Measurements from ENCODE around the gene SNAI3.

- TF ChIP-seq CTCF (IDR thresholded peaks at IDR 0.05 in 2 of 3, conservative IDR thresholded peaks at IDR 0.05 in 1 of 3; ENCODE audit: borderline replicate concordance in 1 of 3, insufficient read depth in 1 of 3, low read depth in 2 of 3, low read length in 2 of 3) (no peak), YY1 (IDR thresholded peaks at IDR 0.05; ENCODE audit: extremely low read depth, insufficient replicate concordance, low read depth, low read length) (no peak), POLR2A (IDR thresholded peaks at IDR 0.05; ENCODE audit: borderline replicate concordance, extremely low read depth, insufficient read depth, insufficient read length) (no peak), RAD21 (IDR thresholded peaks at IDR 0.05; ENCODE audit: low read depth) (no peak), EZH2phosphoT487 (IDR thresholded peaks at IDR 0.05; ENCODE audit: borderline replicate concordance) (no peak), POLR2AphosphoS5 (IDR thresholded peaks at IDR 0.05; ENCODE audit: low read depth, low read length) (no peak), JUND (IDR thresholded peaks at IDR 0.05) (no peak), ZNF274 (IDR thresholded peaks at IDR 0.05; ENCODE audit: low read depth, low read length) (no peak), SRF (IDR thresholded peaks at IDR 0.05; ENCODE audit: low read depth) (no peak), REST (IDR thresholded peaks at IDR 0.05; ENCODE audit: low read depth) (no peak)
- TF ChIP-seq, protein P1, sequence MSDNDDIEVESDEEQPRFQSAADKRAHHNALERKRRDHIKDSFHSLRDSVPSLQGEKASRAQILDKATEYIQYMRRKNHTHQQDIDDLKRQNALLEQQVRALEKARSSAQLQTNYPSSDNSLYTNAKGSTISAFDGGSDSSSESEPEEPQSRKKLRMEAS (IDR thresholded peaks at IDR 0.05), result no peak
- TF ChIP-seq, protein P2, sequence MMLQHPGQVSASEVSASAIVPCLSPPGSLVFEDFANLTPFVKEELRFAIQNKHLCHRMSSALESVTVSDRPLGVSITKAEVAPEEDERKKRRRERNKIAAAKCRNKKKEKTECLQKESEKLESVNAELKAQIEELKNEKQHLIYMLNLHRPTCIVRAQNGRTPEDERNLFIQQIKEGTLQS (IDR thresholded peaks at IDR 0.05), result no peak
These were observed 38.7 kb upstream of the SNAI3 start for GRCh38 chr16:88724855-88725555.
